T47D (cell line): ENCODE results near the gene MGA.

Experiments
- DNase-seq, 2 experiments: peaks; one replicate each; pipeline versions ENCODE4 v3.0.0 to v3.0.0-alpha.2; 2011 to 2012; ENCODE audit warnings: low read depth in 1 of 2, low spot score in 1 of 2
- JUND ChIP-seq: IDR thresholded peaks from 2 replicates; pipeline ENCODE4 v1.6.1; 2012; ENCODE audit warnings: low read depth
- in situ Hi-C: cut with HindIII; loops from 2 replicates; pipeline ENCODE4 v1.10.0; 2016; ENCODE audit warnings: low sequenced_read_pairs, low pct_unique_long_range_greater_than_20kb

Gene MGA

DNA sequence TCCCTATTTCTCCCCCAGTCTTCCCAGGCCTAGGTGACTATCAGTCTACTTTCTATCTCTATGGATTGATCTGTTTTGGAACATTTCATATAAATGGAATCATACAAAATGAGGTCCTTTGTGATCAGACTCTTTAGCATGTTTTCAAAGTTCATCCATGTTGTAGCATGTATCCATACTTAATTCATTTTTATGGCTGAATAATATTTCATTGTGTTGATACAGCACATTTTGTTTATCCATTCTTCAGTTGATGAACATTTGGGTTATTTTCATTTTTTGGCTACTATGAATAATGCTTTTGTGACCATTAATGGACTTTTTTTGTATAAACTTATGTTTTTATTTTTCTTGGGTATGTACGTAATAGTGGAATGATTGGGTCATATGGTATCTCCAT lies 19.2 kb upstream of the MGA start:
- in situ Hi-C loops = no loop called here
- no peak for TF ChIP-seq JUND

DNA sequence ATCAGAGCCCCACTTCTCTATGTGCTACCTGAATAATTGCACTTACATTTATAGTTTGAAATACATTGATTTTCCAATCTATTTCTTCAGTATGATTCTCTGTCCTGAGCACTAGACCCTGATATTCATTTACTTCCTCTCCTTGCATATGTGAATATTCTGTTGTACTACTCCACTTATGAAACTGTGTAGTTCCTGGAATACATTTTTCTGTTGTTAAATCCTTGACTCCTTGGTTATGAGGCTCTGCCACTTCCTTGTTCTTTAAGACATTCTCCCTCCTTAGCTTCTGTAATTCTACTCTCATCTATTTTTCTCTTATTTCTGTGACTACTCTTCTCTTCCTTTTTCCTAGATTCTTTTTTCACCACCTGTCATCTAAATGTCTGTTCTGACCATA lies 12.9 kb upstream of the MGA start:
- in situ Hi-C loops = no loop called here
- DNase-seq = no peak
- no peak for TF ChIP-seq JUND

More for the DNA sequence above, 19.2 kb upstream of the MGA start:
- DNase-seq = no peak

DNA sequence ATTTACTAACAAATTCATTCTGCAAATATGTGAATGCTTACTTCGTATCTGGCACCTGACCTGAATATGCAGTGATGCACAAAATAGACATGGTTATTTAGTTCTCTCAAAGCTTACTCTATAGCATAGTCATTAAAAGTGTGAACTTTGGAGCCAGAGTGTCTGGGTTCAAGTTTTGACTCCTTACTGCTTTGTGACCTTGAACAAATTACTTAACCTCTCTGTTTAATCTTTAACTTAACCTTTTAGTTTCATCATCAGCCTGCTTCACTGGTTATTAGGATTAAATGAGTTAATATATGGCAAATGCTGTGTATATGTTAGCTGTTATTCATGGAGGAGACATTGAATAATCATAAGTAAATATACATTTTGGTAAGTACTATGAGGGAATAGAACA lies 12.1 kb upstream of the MGA start:
- TF ChIP-seq JUND = no peak
- no peak for DNase-seq
- in situ Hi-C loops = no loop called here

DNA sequence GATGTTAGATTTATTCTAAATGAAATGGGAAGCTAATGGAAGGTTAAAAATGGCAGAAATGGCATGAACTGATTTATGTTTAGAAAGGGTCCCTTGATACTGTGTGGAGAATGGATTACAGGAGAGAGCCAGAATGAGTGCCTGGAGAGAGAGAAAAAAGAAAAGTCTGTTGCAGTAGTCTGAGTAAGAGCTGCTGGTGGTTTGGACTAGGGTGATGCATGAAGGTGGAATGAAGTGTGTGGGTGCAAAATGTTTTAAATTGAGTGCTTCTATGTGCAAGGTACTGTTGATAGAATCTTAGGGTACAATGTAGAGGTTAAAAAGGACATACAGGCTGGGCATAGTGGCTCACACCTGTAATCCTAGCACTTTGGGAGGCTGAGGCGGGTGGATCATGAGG lies 11.4 kb upstream of the MGA start:
- DNase-seq = no peak
- in situ Hi-C loops = no loop called here
- TF ChIP-seq JUND = no peak

DNA sequence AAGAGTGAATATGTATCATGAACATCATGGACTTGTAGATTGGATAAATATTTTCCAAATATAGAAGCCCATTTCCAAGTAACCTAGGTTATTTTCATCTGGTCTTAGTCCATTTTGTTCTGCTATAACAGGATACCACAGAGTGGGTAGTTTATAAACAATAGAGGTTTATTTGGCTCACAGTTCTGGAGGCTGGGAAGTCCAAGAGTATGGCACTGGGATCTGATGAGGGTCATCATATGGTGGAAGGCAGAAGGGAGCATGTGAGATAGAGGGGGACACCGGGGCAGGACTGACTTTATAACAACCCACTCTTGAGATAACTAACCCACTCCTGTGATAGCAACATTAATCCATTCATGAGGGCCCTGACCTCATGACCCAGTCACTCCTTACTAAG lies 9.4 kb upstream of the MGA start:
- no peak for DNase-seq
- in situ Hi-C loops = no loop called here
- no peak for TF ChIP-seq JUND

DNA sequence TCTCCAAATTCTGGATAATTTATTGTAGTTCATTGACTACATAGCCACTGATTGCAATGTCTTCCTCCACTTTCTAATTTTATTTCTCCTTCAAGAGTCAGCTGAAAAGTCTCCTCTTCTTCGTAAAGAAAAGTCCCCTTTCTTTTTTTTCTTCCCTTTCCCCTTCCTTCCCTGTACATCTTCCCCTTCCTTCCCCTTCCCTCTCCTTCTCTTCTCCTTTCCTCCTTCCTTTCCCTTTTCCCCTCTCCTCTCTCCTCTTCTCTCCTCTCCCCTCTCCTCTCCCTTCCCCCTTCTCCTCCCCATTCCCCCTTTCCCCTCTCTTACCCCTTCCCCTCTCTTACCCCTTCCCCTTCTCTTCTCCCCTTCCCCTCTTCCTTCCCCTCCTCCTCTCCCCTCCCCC lies 8.8 kb upstream of the MGA start:
- DNase-seq = no peak
- TF ChIP-seq JUND = no peak
- in situ Hi-C loops = no loop called here

DNA sequence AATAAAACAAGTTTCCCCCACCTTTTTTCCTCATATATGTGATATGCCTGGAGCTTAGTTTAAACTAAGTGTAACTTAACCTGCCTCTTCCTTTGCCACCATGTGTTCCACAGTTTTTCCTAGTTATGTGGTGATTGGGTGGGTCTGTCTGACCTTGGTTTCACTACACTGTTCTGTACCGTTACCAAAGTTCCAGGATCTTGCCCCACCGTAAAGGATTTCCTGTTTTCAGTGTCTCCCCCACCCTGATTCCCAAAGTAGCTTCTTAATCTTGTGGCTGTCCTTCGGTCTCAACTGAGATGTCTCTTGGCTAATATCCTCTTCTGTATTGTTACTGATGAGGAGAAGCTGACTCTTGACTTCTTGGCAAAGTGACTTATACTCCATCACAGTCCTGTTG lies 6.4 kb upstream of the MGA start:
- no peak for TF ChIP-seq JUND
- DNase-seq = no peak
- in situ Hi-C loops = no loop called here

DNA sequence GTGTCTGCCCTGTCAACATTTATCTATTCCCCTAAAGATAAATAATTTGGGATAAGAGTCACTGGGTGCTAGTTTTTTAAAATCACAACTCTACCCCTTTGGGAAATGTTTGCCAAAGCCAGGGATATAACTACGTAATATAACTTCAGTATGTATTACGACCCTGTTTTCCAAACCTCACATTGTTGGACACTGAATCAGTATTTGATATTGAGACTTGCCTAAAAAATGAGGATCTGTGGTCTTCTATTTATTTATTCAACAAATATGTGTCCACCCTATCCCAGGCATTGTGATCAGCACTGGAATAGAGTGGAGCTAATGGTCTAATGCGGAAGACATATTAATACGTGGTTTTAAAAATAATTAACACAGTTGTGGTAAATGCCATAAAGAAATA lies 4.5 kb upstream of the MGA start:
- TF ChIP-seq JUND = no peak
- no peak for DNase-seq
- in situ Hi-C loops = no loop called here

DNA sequence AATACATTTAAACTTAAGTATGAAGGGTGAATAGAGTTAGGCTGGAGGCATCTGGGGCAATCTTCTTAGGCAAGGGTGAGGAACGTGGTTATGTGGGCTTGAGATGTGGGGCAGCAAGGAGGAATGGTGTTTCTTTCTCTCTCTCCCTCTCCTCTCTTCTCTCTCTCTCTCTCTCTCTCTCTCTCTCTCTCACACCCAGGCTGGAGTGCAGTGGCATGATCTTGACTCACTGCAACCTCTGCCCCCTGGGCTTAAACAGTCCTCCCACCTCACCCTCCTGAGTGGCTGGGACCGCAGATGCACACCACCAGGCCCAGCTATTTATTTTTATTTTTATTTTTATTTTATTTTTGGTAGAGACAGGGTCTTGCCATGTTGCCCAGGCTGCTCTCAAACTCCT lies 4.0 kb upstream of the MGA start:
- in situ Hi-C loops = no loop called here
- no peak for TF ChIP-seq JUND
- no peak for DNase-seq

DNA sequence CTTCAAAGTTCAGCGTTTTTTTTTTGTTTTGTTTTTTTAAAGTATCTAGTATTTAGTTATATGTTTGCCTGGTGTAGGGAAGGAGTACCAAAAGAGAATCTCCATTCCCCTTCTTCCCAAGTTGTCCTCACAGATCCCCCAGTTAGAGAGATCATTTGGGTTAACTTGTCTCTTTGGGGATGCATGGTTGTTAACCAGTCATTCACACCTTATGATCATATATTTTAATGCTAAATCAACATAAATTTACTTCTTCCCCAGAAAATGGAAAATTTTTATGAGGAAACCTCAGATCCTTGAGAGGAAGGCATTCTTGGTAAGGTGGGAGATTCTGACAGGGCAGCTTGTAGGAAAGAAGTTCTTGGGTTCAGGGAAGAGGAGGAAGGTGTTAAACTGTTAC lies 1.5 kb upstream of the MGA start:
- in situ Hi-C loops = no loop called here
- no peak for TF ChIP-seq JUND

DNA sequence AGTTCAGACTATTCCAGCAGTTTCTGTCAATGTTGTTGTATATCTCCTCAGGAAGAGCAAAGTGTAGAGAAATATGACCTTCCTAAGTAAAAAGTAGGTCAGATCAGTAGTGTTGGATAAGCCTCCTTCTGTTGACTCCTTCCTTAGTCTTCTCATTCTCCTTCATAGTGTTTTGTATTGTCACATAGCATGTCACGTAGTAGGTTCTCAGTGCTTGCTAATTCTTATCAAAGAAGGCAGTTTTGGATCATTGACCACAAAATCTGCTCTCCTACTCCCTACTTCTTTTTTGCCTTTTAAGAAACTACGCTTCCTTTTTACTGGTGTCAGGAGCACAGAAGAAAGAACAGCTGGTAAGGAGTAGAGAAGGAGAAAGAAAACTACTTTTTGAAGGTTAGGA lies 1.0 kb upstream of the MGA start:
- in situ Hi-C loops = no loop called here
- TF ChIP-seq JUND = no peak
- no peak for DNase-seq

More for the DNA sequence above, 1.5 kb upstream of the MGA start:
- DNase-seq = no peak

DNA sequence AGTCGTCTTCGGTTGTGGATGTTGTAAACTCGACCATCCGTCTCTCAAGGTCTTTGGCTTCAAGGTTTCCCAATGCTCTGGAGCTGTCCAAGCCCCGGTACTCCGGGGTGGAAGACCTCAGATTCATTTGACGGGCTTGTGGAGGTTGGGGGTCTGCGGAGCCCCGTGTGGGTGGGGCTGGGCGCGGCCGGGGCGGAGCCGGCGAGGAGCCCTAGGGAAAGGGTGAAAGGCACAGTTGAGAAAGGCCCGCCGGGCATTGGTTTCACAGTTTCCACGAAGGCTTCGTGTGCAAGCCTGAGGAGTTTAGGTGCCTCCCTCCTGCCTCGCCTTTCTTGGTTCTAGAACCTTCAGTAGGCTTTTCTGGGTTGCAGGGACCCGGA lies 360 bp upstream of the MGA start:
- DNase-seq = no peak
- in situ Hi-C loops = no loop called here
- TF ChIP-seq JUND = no peak

DNA sequence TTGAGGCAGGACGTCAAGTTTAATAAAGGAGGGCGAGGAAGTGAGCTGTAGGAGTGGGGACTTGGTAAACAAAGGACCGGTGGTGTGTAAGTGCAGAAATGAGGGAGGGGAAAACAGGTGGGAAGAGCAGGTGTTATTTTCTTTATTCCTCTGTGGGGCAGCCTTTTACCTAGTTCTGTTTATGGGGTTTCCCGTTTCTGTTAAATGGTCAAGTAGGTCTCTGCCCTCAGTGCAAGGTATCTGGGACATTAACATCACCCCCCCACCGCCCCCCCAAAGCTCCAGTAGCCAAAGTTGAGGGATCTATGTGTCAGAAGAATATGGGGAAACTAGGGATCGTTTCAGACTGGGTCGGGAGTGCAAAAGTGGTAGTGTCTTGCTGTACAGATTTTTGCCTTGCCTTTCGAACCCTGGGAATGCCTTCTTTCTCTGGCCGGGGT lies 893 bp downstream of the MGA start:
- no peak for TF ChIP-seq JUND
- peak; percentile 2 to 41 for DNase-seq
- in situ Hi-C loops = no loop called here

DNA sequence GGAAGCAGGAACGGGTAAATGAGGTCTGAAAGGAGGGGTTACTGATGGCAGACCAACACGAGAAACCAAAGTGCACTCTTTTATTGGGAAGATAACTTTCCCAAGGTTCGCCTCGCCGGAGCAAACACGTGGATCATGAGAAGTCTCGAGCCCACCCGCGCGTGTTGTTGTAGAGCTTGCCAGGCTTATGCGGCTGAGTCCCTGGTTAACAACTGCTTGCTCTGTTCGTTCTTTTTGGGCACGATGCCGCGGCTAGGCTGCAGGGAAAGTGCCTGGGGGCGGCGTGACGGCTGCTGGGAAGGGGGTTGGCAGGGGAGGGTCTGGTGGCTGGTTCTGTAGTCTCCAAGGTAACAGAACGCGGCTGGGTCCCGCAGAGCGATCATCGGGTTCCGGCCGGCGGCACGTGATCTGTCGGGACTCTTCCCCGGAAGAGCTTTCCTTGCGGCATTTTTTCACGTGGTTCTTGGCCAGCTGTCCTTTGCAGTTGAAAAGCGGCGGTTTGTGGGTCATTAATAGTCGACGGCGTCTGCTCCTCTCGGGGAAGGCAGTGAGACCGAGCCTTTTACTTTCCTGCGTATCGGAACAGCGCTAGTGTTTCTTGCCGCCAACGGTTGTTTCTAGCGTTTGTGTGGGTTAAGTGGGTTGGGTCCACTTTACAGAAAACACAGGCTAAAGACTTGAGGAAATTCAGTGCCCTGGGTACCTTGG lies 1.5 kb downstream of the MGA start:
- no peak for TF ChIP-seq JUND
- in situ Hi-C loops = no loop called here
- DNase-seq = peak; percentile 75 to 84
